ENCODE data around the gene TIGIT. TPM values are rescaled to one million over a fixed set of nuclear protein-coding genes. Genes with fewer than 3 reads are reported as not detected.

TIGIT gene
- total RNA-seq, 1 donor from 2014 or later: not detected

- DNase-seq (ENCODE audit: low read depth, low spot score): no peak
- peaks cover 9% of the 10 kb centered on the region for H3K4me1 Mint-ChIP-seq
Observed at GRCh38 chr3:114331007-114331406, 37.2 kb downstream of the TIGIT start.

DNA sequence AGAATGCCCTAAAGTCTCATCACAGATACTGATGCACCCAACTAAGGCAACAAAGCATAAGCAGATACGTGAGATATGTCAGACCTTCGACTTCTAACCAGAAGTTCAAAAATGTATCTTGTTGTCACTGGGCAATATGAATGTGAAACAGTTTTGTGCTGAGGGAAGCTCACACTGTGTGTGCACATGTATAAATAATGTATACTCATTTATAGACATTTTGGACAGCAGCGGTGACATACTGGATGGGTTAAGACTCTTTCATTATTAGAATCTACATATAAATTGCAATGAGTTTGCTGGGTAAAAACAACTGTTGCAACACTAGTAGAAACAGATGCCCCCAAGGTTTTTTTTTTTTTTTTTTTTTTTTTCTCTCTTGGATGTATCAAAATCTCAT lies 37.9 kb downstream of the TIGIT start:
- DNase-seq (ENCODE audit: low read depth, low spot score): no peak
- no peak for TF ChIP-seq CTCF (conservative IDR thresholded peaks at IDR 0.05)
- Mint-ChIP-seq H3K4me3 (no peak overlapping the region), H3K27me3 (ENCODE audit: low read depth) (no peaks in the 10 kb centered on the region), H3K4me1 (peaks cover 10% of the 10 kb centered on the region), H3K27ac (ENCODE audit: unreplicated experiment) (no peak overlapping the region), H3K9me3 (peaks cover 10% of the 10 kb centered on the region), H3K36me3 (ENCODE audit: low read depth) (peaks cover 26% of the 10 kb centered on the region)

More at GRCh38 chr3:114331007-114331406, 37.2 kb downstream of the TIGIT start:
- TF ChIP-seq CTCF (conservative IDR thresholded peaks at IDR 0.05): no peak
- Mint-ChIP-seq H3K27ac (ENCODE audit: unreplicated experiment) (no peak overlapping the region), H3K4me3 (no peak overlapping the region), H3K36me3 (ENCODE audit: low read depth) (peaks cover 24% of the 10 kb centered on the region), H3K9me3 (peaks cover 10% of the 10 kb centered on the region), H3K27me3 (ENCODE audit: low read depth) (no peaks in the 10 kb centered on the region)

DNA sequence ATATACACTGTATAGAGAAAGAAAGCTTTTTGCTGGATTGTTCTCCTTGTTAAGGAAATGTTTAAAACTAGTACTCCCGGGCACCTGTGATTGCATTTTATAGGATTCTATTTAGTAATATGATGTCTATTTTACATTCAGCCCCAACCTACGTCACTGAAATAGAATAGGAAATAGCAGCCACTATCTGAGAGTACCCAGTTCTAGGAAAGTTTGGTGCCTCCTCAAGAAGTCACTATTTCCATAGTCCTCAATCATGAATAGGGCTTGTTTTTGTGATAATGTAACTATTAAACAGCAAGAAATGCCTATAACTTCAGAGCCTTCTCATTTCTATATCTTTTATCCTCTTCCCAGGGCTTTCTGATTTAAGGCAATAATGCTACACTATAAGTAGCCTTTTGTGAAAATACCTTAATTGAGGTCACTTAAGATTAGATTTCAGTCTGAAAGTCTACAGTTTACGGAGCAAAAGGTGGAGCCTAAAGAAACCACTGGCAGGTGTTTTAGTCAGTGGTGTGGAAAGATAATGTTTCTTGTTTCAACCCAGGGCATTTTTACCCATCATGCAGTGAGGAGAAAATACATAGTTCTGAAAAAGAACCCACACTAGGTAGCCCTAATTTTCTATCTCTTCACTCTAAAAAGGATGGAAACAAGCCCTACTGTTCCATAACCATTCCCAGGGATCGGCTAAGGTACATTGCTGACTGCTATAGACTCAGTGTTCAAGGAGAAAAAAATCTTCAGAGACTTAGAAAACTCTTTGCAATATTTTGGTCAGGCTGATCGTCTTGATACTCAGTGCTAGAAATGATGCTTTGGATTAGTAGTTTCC lies 38.7 kb downstream of the TIGIT start:
- peaks cover 10% of the 10 kb centered on the region for H3K9me3 Mint-ChIP-seq
- H3K36me3 Mint-ChIP-seq (ENCODE audit: low read depth): peaks cover 29% of the 10 kb centered on the region
- DNase-seq (ENCODE audit: low read depth, low spot score): no peak
- H3K4me3 Mint-ChIP-seq: no peak overlapping the region
- no peak for TF ChIP-seq CTCF (conservative IDR thresholded peaks at IDR 0.05)
- H3K27ac Mint-ChIP-seq (ENCODE audit: unreplicated experiment): no peak overlapping the region
- H3K4me1 Mint-ChIP-seq: peaks cover 18% of the 10 kb centered on the region
- no peaks in the 10 kb centered on the region for H3K27me3 Mint-ChIP-seq (ENCODE audit: low read depth)

- Mint-ChIP-seq H3K27me3 (ENCODE audit: low read depth) (no peaks in the 10 kb centered on the region), H3K36me3 (ENCODE audit: low read depth) (peaks cover 29% of the 10 kb centered on the region), H3K9me3 (peaks cover 10% of the 10 kb centered on the region), H3K4me3 (no peak overlapping the region), H3K4me1 (peaks cover 22% of the 10 kb centered on the region), H3K27ac (ENCODE audit: unreplicated experiment) (no peak overlapping the region)
- no peak for TF ChIP-seq CTCF (conservative IDR thresholded peaks at IDR 0.05)
- no peak for DNase-seq (ENCODE audit: low read depth, low spot score)
Observed at GRCh38 chr3:114333180-114333922, 39.5 kb downstream of the TIGIT start.

DNA sequence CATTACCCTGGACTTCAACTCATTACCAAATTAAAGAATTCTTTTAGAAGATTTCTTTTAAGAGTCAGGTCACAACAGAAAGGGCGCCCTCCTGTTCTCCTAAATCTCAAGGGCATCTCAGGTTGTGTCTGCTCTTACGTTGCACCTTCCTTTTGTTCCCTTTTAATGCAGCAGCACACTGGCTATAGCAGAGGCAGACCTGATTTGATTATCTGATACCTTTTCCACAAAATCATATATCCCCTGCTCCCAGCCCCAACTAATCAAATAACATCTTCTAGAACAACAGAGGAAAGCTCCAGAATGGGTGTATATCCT lies 40.1 kb downstream of the TIGIT start:
- TF ChIP-seq CTCF (conservative IDR thresholded peaks at IDR 0.05): no peak
- H3K27me3 Mint-ChIP-seq (ENCODE audit: low read depth): no peaks in the 10 kb centered on the region
- H3K9me3 Mint-ChIP-seq: peaks cover 10% of the 10 kb centered on the region
- peaks cover 29% of the 10 kb centered on the region for H3K36me3 Mint-ChIP-seq (ENCODE audit: low read depth)
- no peak overlapping the region for H3K27ac Mint-ChIP-seq (ENCODE audit: unreplicated experiment)
- H3K4me1 Mint-ChIP-seq: peaks cover 22% of the 10 kb centered on the region
- DNase-seq (ENCODE audit: low read depth, low spot score): no peak
- no peak overlapping the region for H3K4me3 Mint-ChIP-seq
